Stimulated activated CD8-positive, alpha-beta memory T cell treated with anti-CD3 and anti-CD28 coated beads, Interleukin-4, amount 100 ng/mL, for 24 hours (primary cell): ENCODE data around the gene ZGPAT.
A peak's percentile ranks its signal among the peaks of the same experiment; 100 is the strongest.

ENCODE experiments used
- DNase-seq: peaks from one replicate; pipeline ENCODE4 v3.0.0-alpha.2; 2020; ENCODE audit warnings: low read depth

The ZGPAT gene

DNA sequence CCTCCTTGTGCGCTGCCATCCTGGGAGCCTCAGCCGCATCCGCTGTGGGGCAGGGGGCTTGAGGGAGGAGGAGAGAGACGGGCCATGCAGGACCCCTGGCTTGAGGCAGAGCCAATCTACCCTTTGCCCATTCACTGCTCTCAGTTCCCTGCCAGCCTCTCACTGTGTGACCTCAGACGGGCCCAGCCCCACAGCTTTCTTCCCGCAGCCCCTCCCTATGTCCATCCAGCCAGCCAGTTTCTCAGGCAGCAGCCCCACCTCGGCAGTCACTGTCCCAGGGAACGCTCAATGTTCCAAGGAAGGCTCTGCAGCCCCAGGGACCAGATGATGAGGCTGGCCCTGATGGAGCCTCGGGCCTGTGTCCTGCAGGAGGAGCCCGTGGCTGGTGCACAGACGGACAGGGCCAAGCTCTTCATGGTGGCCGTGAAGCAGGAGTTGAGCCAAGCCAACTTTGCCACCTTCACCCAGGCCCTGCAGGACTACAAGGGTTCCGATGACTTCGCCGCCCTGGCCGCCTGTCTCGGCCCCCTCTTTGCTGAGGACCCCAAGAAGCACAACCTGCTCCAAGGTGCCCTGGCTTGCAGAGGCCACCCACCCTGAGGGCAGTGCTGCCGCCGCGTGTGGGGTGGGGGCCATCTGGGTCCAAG is 15.3 kb upstream of the ZGPAT start:
- no peak for DNase-seq

DNA sequence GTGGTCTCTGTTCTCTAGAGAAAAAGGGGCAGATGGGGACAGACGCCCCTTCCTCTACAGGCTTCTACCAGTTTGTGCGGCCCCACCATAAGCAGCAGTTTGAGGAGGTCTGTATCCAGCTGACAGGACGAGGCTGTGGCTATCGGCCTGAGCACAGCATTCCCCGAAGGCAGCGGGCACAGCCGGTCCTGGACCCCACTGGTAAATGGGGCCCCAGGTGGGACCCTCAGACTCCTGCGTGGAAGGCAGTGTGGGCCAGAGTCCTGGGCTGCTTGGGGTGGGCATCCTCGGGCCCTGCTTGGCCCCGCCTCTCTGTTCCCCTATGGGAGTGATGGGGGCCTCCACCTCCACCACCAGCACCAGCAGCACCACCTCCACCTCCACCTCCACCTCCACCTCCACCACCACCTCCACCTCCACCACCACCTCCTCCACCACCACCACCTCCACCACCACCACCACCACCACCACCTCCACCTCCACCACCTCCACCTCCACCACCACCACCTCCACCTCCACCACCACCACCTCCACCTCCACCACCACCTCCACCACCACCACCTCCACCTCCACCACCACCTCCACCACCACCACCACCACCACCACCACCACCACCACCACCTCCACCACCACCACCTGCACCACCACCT is 14.6 kb upstream of the ZGPAT start:
- no peak for DNase-seq

DNA sequence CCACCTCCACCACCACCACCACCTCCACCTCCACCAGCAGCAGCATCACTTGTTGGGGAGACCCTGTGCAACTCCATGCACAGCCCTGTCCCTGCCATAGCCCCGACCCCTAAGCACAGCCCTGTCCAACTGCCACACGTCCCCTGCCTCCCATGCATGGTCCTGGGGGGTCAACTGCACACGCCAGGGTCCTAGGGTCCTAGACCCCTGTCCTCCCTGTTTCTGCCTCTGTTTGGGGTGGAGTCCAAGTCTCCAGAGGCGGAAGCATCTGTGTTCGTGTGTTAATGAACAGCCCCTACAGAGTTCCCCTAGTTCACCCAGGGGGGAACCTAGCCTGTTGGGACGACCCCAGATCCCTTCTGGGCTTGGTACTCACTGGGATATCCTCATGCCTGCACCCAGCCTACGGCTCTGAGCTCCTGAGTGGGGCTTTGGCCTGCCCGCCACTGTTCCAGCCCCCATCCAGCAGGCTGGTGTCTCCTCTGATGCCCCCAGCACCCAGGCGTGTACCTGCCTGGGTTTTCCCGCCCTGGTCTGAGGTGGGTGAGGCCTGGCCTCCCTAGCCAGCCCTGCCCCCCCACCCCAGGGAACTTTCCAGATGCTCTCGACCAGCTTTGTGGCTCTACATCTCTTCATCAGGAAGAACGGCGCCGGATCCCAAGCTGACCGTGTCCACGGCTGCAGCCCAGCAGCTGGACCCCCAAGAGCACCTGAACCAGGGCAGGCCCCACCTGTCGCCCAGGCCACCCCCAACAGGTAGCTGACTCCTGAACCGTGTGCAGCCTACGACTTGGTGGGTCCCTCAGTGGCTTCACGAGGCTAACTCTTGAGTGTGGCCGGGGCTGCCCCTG is 13.9 kb upstream of the ZGPAT start:
- DNase-seq, result no peak

DNA sequence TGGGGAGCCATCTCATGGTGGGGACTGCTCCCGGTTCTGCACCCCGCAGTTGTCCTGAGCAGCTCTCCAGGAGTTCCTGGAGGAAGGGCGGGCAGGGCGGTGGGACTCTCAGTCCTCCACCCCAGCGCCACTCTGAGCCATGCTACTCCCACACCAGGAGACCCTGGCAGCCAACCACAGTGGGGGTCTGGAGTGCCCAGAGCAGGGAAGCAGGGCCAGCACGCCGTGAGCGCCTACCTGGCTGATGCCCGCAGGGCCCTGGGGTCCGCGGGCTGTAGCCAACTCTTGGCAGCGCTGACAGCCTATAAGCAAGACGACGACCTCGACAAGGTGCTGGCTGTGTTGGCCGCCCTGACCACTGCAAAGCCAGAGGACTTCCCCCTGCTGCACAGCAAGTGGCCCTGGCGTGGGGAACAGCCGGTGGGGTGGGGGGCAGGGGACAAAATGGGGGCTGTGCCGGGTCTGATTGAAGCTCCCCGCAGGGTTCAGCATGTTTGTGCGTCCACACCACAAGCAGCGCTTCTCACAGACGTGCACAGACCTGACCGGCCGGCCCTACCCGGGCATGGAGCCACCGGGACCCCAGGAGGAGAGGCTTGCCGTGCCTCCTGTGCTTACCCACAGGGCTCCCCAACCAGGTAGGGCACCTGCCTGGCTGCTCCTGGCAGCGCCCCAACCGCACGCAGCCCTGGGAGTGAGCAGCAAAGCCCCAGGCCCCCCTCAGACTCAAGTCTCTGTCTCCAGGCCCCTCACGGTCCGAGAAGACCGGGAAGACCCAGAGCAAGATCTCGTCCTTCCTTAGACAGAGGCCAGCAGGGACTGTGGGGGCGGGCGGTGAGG is 13.0 kb upstream of the ZGPAT start:
- DNase-seq, result no peak

DNA sequence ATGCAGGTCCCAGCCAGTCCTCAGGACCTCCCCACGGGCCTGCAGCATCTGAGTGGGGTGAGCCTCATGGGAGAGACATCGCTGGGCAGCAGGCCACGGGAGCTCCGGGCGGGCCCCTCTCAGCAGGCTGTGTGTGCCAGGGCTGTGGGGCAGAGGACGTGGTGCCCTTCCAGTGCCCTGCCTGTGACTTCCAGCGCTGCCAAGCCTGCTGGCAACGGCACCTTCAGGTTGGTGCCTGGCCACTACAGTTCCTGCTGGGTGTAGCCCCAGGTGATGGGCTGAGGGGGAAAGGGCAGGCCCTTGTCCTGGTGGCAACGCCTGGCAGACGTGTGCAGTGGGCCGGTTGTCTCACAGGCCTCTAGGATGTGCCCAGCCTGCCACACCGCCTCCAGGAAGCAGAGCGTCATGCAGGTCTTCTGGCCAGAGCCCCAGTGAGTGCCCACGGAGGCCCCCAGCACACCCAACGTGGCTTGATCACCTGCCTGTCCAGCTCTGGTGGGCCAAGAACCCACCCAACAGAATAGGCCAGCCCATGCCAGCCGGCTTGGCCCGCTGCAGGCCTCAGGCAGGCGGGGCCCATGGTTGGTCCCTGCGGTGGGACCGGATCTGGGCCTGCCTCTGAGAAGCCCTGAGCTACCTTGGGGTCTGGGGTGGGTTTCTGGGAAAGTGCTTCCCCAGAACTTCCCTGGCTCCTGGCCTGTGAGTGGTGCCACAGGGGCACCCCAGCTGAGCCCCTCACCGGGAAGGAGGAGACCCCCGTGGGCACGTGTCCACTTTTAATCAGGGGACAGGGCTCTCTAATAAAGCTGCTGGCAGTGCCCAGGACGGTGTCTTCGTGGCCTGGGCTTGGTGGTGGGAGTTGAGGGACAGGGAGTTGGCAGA is 12.2 kb upstream of the ZGPAT start:
- no peak for DNase-seq

DNA sequence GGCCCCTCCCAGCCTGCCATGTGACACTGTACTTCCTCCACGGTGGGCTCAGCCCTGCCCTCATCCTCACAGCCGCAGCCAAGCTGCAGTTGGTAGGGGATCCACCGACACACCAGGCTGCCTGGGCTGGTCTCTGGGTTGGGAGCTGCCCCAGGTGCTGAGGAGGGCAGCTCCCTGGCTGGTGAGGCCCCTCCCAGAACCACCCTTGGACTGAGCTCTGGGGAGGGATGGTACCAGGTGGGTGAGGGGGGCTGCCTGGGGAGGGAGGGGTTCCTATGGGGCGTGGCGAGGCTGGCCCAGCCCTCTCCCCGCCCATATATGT is 11.6 kb upstream of the ZGPAT start:
- DNase-seq, result no peak

DNA sequence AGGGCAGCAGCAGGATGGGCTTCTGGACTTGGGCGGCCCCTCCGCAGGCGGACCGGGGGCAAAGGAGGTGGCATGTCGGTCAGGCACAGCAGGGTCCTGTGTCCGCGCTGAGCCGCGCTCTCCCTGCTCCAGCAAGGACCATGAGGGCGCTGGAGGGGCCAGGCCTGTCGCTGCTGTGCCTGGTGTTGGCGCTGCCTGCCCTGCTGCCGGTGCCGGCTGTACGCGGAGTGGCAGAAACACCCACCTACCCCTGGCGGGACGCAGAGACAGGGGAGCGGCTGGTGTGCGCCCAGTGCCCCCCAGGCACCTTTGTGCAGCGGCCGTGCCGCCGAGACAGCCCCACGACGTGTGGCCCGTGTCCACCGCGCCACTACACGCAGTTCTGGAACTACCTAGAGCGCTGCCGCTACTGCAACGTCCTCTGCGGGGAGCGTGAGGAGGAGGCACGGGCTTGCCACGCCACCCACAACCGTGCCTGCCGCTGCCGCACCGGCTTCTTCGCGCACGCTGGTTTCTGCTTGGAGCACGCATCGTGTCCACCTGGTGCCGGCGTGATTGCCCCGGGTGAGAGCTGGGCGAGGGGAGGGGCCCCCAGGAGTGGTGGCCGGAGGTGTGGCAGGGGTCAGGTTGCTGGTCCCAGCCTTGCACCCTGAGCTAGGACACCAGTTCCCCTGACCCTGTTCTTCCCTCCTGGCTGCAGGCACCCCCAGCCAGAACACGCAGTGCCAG is 11.0 kb upstream of the ZGPAT start, which contains the start of gene TNFRSF6B:
TNFRSF6B (plus strand) TSS at position 25 of the 729 bp plus-strand sequence; CDS start at position 141, 116 bp downstream.
- no peak for DNase-seq

DNA sequence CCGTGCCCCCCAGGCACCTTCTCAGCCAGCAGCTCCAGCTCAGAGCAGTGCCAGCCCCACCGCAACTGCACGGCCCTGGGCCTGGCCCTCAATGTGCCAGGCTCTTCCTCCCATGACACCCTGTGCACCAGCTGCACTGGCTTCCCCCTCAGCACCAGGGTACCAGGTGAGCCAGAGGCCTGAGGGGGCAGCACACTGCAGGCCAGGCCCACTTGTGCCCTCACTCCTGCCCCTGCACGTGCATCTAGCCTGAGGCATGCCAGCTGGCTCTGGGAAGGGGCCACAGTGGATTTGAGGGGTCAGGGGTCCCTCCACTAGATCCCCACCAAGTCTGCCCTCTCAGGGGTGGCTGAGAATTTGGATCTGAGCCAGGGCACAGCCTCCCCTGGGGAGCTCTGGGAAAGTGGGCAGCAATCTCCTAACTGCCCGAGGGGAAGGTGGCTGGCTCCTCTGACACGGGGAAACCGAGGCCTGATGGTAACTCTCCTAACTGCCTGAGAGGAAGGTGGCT is 10.4 kb upstream of the ZGPAT start:
- DNase-seq, result no peak

DNA sequence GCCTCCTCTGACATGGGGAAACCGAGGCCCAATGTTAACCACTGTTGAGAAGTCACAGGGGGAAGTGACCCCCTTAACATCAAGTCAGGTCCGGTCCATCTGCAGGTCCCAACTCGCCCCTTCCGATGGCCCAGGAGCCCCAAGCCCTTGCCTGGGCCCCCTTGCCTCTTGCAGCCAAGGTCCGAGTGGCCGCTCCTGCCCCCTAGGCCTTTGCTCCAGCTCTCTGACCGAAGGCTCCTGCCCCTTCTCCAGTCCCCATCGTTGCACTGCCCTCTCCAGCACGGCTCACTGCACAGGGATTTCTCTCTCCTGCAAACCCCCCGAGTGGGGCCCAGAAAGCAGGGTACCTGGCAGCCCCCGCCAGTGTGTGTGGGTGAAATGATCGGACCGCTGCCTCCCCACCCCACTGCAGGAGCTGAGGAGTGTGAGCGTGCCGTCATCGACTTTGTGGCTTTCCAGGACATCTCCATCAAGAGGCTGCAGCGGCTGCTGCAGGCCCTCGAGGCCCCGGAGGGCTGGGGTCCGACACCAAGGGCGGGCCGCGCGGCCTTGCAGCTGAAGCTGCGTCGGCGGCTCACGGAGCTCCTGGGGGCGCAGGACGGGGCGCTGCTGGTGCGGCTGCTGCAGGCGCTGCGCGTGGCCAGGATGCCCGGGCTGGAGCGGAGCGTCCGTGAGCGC is 9.8 kb upstream of the ZGPAT start:
- no peak for DNase-seq

DNA sequence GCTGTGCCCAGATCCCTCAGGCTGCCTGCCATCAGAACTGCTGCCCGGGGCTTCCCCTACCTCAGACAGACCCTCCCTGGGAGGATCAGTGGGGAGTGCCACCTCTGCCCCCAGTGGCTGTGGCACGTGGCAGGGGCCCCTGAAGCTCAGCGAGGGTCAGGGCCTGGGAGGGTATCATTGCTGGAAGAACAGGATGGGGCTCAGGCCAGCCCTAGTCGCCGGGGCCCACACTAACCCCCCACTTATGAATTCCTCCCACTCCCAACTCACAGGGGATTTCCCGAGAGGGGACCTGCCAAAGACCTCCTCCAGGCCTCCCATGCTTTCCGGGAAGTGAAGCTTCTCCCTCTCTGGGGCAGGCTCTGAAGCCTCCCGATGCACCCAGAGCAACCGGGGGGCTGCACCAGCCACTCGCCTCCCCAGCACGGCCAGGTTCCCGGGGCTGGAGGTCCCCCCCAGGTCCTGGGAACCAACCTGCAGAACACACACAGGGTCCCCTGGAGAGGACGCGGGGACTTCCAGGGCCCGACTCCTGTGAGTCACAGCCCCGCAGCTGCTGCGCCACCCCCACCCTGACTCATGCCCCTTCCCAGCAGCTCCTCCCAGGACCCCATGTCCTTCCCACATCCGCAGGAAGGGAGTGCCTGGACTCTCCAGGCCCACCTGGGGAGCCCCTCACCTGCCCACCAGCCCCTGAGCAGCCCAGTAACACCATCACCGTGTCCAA is 8.9 kb upstream of the ZGPAT start:
- peak; percentile 42 for DNase-seq

DNA sequence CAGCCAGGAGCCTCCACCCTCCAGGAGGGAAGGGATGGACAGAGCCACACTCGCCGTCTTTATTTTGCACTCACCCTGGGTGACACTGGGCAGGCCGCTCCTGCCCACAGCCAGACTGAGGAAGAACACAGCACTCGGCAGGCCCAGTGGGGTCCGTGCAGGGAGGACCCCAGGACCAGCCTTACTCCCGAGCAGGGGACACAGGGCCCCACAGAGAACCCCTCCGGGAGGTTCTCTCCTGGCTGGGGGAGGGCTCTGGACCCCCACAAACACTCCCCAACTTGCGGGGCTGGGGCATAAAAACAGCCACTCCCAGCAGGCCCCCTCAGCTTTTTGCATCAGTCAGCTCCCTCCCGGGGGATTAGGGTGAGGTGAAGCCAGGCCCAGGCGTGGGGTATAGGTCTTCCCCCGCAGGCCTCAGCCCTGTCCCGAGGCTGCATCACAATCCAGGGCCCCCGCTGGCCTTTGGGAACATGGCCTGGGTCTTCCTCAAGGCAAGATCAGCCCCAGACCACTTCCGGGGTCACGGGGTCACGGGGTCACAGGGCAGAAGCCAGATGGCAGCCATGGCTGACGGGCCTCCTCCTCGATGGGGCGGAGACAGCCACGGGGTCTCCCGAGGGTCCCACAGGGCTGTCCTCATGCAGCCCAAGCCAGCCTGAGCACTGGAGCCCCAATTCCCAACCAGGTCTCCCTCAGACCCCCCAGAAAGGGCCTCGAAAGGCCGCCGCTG is 8.2 kb upstream of the ZGPAT start:
- no peak for DNase-seq

DNA sequence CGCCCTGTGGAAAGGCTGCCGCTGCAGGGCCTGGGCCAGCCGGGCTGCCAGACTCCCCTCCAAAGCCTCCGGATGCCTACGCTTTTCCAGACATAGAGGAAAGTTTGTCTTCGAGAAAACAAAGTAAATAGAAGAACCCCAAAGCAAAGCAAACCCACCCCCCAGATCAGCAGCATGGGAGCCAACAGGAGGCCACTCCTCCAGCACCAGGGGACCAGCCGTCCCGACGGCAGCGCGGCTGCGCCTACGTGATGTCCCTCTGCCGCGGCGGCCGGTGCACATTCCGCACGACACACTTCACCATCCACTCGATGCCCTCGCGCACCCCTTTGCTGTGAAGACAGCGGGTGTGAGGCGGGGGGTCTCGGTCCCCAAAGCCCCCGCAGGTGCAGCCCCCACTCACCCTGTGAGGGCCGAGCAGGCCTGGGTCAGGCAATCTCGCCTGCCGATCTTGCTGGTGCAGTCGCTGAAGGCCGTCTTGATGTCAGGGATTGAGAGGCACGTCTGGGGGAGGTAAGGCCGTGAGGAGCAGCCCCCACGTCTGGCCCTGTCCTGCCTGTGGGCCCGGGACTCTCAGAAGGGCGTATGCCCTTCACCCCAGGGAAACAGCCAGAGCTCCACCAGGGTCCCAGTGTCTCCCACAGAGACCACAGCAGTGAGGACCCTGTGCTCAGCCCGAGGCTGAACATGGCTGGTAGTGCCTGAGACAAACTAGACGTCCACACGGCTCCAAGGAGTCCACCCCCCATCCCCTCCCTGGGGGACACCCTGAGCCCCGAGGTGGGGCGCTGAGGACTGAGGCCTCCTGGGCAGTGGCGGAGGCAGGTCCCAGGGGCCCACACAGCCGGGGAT is 7.4 kb upstream of the ZGPAT start:
- DNase-seq, result no peak

DNA sequence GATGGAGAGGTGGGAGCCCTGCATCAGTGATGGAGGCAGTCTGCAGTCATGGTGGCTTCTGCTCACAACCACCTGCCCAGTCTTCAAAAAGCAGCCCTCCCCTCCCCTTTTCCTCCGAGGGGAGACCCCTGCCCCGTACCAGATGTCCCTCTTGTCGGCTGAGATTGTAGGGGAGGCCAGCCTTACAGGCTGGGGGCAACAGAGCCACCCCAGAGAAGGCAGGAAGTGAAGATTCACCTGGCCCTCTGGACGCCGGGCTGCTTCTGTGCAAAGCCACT is 6.8 kb upstream of the ZGPAT start:
- DNase-seq, result no peak

DNA sequence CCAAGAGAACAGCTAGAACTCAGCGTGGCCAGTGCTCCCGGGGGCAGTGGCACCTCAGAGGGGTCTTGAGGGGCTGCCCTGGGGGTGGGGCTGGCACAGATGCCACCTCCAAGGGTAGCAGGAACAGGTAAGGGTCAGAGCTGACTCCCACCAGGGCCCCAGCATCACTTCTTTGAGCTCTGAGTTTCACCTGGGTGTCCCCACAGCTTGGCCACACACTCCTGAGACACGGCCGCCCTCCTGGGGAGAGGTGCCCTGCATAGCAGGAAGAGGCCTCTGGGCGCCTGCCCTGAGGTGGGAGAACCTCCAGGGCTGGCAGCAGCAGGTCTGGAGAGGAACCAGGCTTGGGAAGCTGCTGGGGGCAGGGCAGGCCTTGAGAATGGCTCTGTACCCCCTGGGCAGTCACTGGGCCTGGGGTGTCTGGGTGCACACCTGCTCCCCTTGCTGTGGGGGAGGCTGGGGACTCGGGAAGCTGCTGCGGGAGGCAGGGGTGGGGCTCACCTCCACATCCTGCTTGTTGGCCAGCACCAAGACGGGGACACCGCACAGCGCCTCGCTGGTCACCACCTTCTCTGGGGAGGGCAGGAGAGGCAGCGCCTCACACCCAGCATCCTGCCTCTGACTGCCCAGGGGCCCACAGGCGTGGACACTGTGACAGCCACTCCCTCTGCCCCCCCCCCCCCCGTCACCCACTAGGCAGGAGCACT is 6.4 kb upstream of the ZGPAT start:
- no peak for DNase-seq

DNA sequence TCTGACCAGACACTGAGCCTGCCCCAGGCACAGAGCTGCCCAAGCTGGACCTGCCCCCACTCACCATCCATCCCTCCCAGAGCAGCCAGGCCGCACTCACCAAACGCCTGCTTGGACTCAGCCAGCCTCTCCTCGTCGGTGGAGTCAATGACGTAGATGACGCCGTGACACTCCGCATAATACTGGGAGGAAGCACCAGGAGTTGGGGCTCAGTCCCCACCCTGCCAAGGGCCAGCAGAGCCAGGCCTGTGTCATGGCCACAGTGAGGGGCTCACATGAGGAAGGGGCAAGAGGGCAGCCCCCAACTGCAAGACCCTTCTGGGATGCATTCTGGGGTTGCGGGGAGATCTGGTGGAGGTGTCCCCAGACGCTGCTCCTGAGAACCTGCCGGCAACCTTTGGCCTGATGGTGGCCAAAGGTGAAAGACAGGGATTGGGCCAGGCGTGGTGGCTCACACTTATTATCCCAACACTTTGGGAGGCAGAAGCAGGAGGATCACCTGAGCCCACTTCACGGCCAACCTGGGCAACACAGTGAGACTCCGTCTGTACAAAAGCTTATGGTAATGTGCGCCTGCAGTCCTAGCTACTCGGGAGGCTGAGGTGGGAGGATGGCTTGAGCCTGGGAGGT is 5.7 kb upstream of the ZGPAT start:
- no peak for DNase-seq

DNA sequence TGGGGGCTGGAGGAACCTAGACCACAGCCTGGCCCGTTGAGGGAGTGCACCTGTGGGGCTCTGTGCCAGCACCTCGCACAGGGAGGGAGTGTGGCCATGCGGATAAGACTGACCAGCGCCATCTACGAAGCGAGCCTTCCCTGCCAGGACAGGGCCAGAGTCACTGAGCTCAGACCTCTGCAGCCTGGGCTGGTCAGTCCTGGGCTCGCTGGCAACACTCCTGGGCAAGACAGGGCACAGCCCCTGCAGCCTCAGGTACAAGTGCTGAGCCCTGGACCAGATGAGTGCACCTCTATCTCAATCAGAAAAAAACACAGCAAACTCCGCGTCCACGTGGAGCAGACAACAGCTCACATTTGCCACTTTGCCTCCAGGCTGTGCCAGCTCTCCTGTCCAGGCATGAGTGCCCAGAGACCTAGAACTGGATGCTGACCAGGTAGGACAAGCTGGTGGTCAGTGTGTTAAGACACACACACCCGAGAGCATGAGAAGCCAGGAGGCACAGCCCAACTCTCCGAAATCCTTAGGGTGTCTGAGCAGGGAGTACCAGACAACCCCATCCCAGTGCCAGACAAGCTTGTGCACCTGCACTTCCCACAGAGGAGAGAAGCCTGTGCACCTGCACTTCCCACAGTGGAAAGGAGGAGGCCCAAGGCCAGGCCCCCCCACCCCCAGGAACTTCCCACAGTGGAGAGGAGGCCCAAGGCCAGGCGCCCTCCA is 4.9 kb upstream of the ZGPAT start:
- no peak for DNase-seq
